Spinal cord (tissue), 10 donors: ENCODE data around the gene SLC25A1. TPM values are rescaled to one million over a fixed set of nuclear protein-coding genes. Genes with fewer than 3 reads are reported as not detected.

Experiments
- DNase-seq, 6 donors: peaks; one replicate each; pipeline versions ENCODE4 v3.0.0 to v3.0.0-alpha.2; 2013 to 2015; ENCODE audit warnings: low spot score in 6 of 6, low read depth in 4 of 6
- H3K27ac ChIP-seq: one replicate; pipeline ENCODE4 v1.5.1; 2013; ENCODE audit warnings: low read depth, low read length, control low read depth
- H3K27me3 ChIP-seq: one replicate; pipeline ENCODE4 v1.6.1; 2013; ENCODE audit warnings: low read length; ENCODE audit not compliant: control insufficient read depth, insufficient read depth
- H3K36me3 ChIP-seq: one replicate; pipeline ENCODE4 v1.6.1; 2013; ENCODE audit warnings: low read length; ENCODE audit not compliant: control insufficient read depth, insufficient read depth
- H3K4me1 ChIP-seq: one replicate; pipeline ENCODE4 v1.6.1; 2013; ENCODE audit warnings: low read length; ENCODE audit not compliant: control insufficient read depth, insufficient read depth
- H3K4me3 ChIP-seq: one replicate; pipeline ENCODE4 v1.5.1; 2013; ENCODE audit warnings: low read depth, low read length, control low read depth
- H3K9me3 ChIP-seq: one replicate; pipeline ENCODE4 v1.6.1; 2013; ENCODE audit warnings: low read length; ENCODE audit not compliant: control insufficient read depth, insufficient read depth
- WGBS: methylation state at CpG from one replicate; pipeline ENCODE4 v1.1.5; 2013; ENCODE audit warnings: missing lambda C conversion rate; ENCODE audit not compliant: insufficient coverage; 5-methylcytosine and 5-hydroxymethylcytosine counted together
- polyA plus RNA-seq, 2 donors: library from polyadenylated mRNA; unstranded; fragments of 120-200 nt; gene quantifications; one replicate each; pipeline ENCODE4 v1.2.1, GENCODE V29; 2013; ENCODE audit not compliant: insufficient read length in 2 of 2
- total RNA-seq, 2 donors: library from RNA; depleted of rRNA in 1 of 2; stranded (reverse); fragments of 120-200 nt in 1 of 2; fragments of >200 nt in 1 of 2; gene quantifications; one replicate each; pipeline versions ENCODE4 v1.2.3 to v1.2.4, GENCODE V29; 2013 to 2014
- donor health status: healthy.

The SLC25A1 gene
- total and polyA plus RNA-seq, 4 donors = 31.4 to 107 (median 82.7) TPM

DNA sequence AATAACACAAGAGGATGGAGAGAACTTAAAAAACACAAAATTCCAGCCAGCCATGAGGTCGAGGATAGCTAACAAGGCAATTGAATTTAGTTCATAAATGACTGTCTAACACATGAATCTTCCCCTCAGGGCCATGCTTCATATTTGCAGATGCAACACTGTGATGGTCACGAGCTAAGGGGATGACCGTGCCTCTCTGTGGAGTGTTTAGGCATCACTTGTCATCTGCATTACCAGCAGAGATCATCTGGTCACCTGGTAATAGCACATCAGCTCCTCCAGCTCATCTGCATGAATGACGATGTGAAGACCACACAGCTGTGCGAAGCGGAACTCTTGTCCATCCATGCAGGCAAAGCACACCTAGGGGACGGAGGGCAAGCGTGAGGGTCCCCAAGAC, 20.9 kb upstream of the SLC25A1 start:
- H3K4me1 ChIP-seq = peaks cover 5% of the 10 kb centered on the region
- 96% methylated on average over 8 of the region's 8 CpGs for whole genome bisulfite sequencing
- no peak overlapping the region for H3K4me3 ChIP-seq
- H3K36me3 ChIP-seq = peaks cover 41% of the 10 kb centered on the region
- no peak for DNase-seq
- H3K27me3 ChIP-seq = no peaks in the 10 kb centered on the region
- H3K9me3 ChIP-seq = no peaks in the 10 kb centered on the region
- H3K27ac ChIP-seq = no peak overlapping the region

- H3K27me3 ChIP-seq = no peaks in the 10 kb centered on the region
- WGBS = 88% methylated on average over 9 of the region's 10 CpGs
- no peaks in the 10 kb centered on the region for H3K9me3 ChIP-seq
- no peak overlapping the region for H3K4me3 ChIP-seq
- H3K36me3 ChIP-seq = peaks cover 45% of the 10 kb centered on the region
- H3K27ac ChIP-seq = no peak overlapping the region
- peaks cover 5% of the 10 kb centered on the region for H3K4me1 ChIP-seq
- no peak for DNase-seq
Measured at GRCh38 chr22:19197997-19198865, 19.7 kb upstream of the SLC25A1 start.

- peaks cover 5% of the 10 kb centered on the region for H3K4me1 ChIP-seq
- no peaks in the 10 kb centered on the region for H3K27me3 ChIP-seq
- WGBS = 72% methylated on average over 11 of the region's 11 CpGs
- H3K36me3 ChIP-seq = peaks cover 55% of the 10 kb centered on the region
- H3K9me3 ChIP-seq = no peaks in the 10 kb centered on the region
- no peak overlapping the region for H3K27ac ChIP-seq
- DNase-seq = no peak
- H3K4me3 ChIP-seq = no peak overlapping the region
Measured at GRCh38 chr22:19196841-19197612, 18.5 kb upstream of the SLC25A1 start.

DNA sequence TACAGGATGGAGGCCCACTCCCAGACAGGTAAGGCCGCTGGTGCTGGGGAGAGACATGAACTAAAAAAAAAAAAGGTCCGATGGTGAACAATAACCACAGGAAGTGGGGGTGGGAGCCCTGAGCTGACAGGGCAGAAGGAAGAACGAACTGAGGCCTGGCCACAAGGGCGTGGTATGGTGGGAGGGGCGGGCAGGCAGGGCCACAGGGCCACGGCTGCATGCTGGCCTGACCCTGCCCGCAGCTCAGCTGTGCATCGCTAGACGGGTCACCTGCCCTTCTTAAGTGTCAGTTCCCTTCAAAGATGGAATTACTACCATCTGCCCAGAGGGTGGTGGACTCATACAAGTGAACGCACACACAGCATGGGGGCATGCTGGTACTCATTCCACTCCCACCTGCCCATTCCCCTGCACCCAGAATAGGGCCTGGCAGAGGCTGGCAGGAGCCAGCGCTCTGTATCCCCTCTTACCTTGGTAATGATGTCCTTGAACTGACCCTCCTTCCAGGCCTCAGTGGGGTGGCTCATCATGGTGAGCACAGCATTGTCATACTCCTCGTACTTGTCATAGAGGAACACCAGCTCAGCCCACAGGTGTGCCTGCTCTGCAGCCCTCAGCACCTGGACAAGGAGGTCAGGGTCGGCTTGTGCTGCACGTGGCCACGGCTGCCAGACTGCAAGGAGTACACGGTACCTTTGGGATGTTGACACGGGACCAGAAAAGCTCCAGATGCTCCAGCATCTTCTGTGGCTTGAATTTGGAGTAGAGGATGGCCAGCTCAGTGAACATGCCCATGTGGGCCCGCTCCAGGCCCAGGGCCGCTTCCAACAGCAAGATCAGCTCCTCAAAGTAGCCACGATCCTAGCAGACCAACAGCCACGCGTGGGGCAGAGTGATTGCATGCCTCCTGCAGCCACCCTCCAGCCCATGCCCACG, 17.5 kb upstream of the SLC25A1 start:
- Histone ChIP-seq H3K4me3 (no peak overlapping the region), H3K9me3 (no peaks in the 10 kb centered on the region), H3K36me3 (peaks cover 49% of the 10 kb centered on the region), H3K27ac (no peak overlapping the region), H3K27me3 (no peaks in the 10 kb centered on the region), H3K4me1 (peaks cover 5% of the 10 kb centered on the region)
- DNase-seq = no peak
- WGBS = 92% methylated on average over 22 of the region's 23 CpGs

DNA sequence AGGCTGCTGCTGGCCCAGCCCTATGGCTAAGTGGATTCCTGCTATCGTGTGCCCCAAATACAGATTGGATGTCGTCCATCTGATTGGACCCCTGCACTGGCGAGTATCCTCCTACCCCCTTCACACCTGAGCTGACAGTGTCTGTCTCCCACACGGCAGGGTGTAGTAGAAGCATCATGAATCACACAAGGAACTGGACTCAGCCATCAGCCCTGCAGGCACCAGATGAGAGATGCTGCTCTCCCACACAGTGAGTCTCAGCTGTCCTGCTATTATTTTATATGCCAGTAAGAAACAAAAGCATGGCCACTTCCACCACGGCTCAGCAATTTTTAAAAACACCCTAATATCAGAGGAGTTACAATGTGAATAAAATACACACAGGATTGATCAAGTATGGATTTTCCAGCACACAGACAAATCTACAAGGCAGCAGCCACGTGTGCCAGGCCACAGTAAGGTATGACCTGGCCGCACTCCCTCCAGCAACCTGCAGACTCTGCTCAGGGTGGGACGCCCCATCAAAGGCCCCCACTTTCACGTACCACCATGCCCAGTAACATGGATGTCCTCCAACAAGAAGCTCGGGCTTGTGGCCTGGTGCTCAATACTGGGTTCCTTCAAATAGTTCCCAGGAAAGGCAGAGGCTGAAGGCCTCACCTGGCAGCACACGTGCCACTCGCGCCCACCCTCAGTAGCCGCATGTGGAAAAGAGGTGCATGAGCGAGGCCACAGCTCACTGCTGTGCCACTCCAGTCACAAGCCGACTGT, 16.4 kb upstream of the SLC25A1 start:
- 99% methylated on average over 11 of the region's 16 CpGs for WGBS
- Histone ChIP-seq H3K27me3 (no peaks in the 10 kb centered on the region), H3K27ac (no peak overlapping the region), H3K36me3 (peaks cover 49% of the 10 kb centered on the region), H3K9me3 (no peaks in the 10 kb centered on the region), H3K4me3 (no peak overlapping the region), H3K4me1 (peaks cover 5% of the 10 kb centered on the region)
- DNase-seq = no peak

DNA sequence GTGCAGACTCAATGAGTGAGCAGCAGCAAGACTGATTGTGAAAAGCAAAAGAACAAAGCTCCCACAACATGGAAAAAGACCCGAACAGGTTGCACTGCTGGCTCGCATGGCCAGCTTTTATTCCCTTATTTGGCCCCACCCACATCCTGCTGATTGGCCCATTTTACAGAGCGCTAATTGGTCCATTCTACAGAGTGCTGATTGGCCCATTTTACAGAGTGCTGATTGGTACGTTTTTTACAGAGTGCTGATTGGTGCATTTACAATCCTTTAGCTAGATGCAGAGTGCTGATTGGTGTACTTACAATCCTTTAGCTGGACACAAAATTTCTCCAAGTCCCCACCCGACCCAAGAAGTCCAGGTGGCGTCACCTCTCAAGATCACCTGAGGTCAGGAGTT, 15.3 kb upstream of the SLC25A1 start:
- 98% methylated on average over 6 of the region's 6 CpGs for WGBS
- H3K27me3 ChIP-seq = no peaks in the 10 kb centered on the region
- no peak overlapping the region for H3K4me3 ChIP-seq
- no peaks in the 10 kb centered on the region for H3K9me3 ChIP-seq
- H3K4me1 ChIP-seq = peaks cover under 1% of the 10 kb centered on the region
- DNase-seq = no peak
- no peak overlapping the region for H3K27ac ChIP-seq
- peaks cover 50% of the 10 kb centered on the region for H3K36me3 ChIP-seq

- no peak for DNase-seq
- Histone ChIP-seq H3K27ac (no peak overlapping the region), H3K36me3 (peaks cover 42% of the 10 kb centered on the region), H3K4me3 (no peak overlapping the region), H3K4me1 (no peaks in the 10 kb centered on the region), H3K27me3 (no peaks in the 10 kb centered on the region), H3K9me3 (no peaks in the 10 kb centered on the region)
- WGBS = 97% methylated on average over 2 of the region's 6 CpGs
Measured at GRCh38 chr22:19187716-19188563, 9.4 kb upstream of the SLC25A1 start.

DNA sequence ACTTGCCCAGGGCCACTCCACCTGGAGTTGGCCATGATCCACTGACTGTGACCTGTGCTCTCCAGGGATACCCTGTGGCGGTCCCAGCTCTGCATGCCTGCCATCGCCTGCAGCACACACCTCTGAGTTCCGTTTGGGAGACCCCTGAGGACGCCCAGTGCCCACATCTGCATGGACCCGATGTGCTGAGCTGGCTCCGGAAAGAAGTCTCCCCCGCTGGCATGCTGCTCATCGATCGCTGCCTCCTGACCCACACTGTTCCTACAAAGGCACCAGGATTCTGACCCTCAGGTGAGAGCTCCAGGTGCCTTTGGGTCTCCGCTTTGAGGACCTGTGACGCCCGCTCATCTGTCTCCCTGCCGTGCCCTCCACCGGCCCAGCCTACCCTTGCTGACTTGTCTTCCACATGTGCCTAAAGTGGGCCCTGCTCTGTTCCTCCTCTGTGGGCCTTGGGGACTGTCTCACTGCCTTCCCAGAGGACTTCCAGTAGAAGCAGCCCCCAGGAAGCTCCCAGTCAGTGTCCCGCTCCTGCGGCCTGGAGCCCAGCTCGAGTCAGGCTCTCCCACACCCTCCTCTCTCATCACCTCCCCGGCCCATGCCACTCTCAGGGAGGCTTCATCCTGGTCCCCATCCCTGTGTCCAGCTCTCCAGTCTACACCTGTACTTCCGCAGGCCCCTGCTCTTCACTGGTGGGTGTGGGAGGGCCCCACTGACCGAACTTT, 5.9 kb upstream of the SLC25A1 start:
- DNase-seq = no peak
- Histone ChIP-seq H3K27me3 (no peaks in the 10 kb centered on the region), H3K36me3 (peaks cover 39% of the 10 kb centered on the region), H3K27ac (no peak overlapping the region), H3K4me1 (peaks cover 6% of the 10 kb centered on the region), H3K9me3 (no peaks in the 10 kb centered on the region), H3K4me3 (no peak overlapping the region)
- WGBS = 93% methylated on average over 19 of the region's 20 CpGs
